Neural cell (in vitro differentiated cells): ENCODE data around the gene TBATA. TPM values are rescaled to one million over a fixed set of nuclear protein-coding genes. Genes with fewer than 3 reads are reported as not detected.

Experiments used
- H2AFZ ChIP-seq: fragments of 200-600, 300-800 bp; sonication (generic), shearing (Covaris generic); 2 replicates; pipeline ENCODE4 v1.6.0; 2014; ENCODE audit warnings: low read depth, mild to moderate bottlenecking, antibody characterized with exemption, low read length, moderate library complexity
- H3F3A ChIP-seq: fragments of 200-600 bp; shearing (Covaris generic); 2 replicates; pipeline ENCODE4 v1.6.1; 2016; ENCODE audit warnings: mild to moderate bottlenecking, moderate library complexity, mixed read lengths, antibody characterized with exemption, low read length; ENCODE audit not compliant: insufficient read depth, poor library complexity, severe bottlenecking
- H3K27ac ChIP-seq: fragments of 200-600, 300-800 bp; sonication (generic), shearing (Covaris generic); 2 replicates; pipeline ENCODE4 v1.5.1; 2014; ENCODE audit warnings: mild to moderate bottlenecking, low read length, moderate library complexity
- H3K27me3 ChIP-seq: fragments of 300-800, 200-600 bp; sonication (generic), shearing (Covaris generic); 2 replicates; pipeline ENCODE4 v1.6.0; 2014; ENCODE audit warnings: mild to moderate bottlenecking, low read depth, low read length, moderate library complexity; ENCODE audit not compliant: insufficient read depth
- H3K36me3 ChIP-seq: fragments of 300-800, 200-600 bp; sonication (generic), shearing (Covaris generic); 2 replicates; pipeline ENCODE4 v1.5.1; 2014; ENCODE audit warnings: mild to moderate bottlenecking, antibody characterized with exemption, low read length, moderate library complexity; ENCODE audit not compliant: insufficient read depth
- H3K4me2 ChIP-seq: fragments of 300-800, 200-600 bp; sonication (generic), shearing (Covaris generic); 2 replicates; pipeline ENCODE4 v1.6.0; 2014; ENCODE audit warnings: mild to moderate bottlenecking, low read length
- H3K4me3 ChIP-seq: fragments of 300-800, 200-600 bp; sonication (generic), shearing (Covaris generic); 2 replicates; pipeline ENCODE4 v1.5.1; 2014; ENCODE audit warnings: mild to moderate bottlenecking, low read length, moderate library complexity
- H3K79me2 ChIP-seq: fragments of 200-600 bp; shearing (Covaris generic); replicated peaks from 2 replicates; pipeline ENCODE4 v1.6.0; 2014; ENCODE audit warnings: mild to moderate bottlenecking, low read length, moderate library complexity; ENCODE audit not compliant: insufficient read depth
- H3K9ac ChIP-seq: fragments of 300-800, 200-600 bp; sonication (generic), shearing (Covaris generic); 2 replicates; pipeline ENCODE4 v1.6.1; 2016; ENCODE audit warnings: mild to moderate bottlenecking, low read length, mixed read lengths
- H3K9me2 ChIP-seq: fragments of 200-600 bp; shearing (Covaris generic); 2 replicates; pipeline ENCODE4 v1.6.1; 2016; ENCODE audit warnings: mild to moderate bottlenecking, low read length, mixed read lengths; ENCODE audit not compliant: insufficient read depth
- H3K9me3 ChIP-seq: fragments of 200-600, 300-800 bp; sonication (generic), shearing (Covaris generic); 2 replicates; pipeline ENCODE4 v1.6.1; 2016; ENCODE audit warnings: mild to moderate bottlenecking, mixed run types, low read length, moderate library complexity, mixed read lengths
- H4K20me1 ChIP-seq: fragments of 200-600 bp; shearing (Covaris generic); 2 replicates; pipeline ENCODE4 v1.6.1; 2016; ENCODE audit warnings: mild to moderate bottlenecking, mixed run types; ENCODE audit not compliant: insufficient read depth
- CTCF ChIP-seq: fragments of 450-650 bp; IDR thresholded peaks from 2 replicates; pipeline ENCODE4 v1.5.1; 2014; ENCODE audit warnings: antibody characterized with exemption, mild to moderate bottlenecking, moderate library complexity; ENCODE audit not compliant: poor library complexity, severe bottlenecking
- EP300 ChIP-seq: fragments of 450-650 bp; conservative IDR thresholded peaks from 2 replicates; pipeline ENCODE4 v1.6.1; 2014; ENCODE audit warnings: antibody characterized with exemption, mild to moderate bottlenecking, moderate library complexity; ENCODE audit not compliant: poor library complexity, severe bottlenecking
- EZH2 ChIP-seq: fragments of 200-600, 300-800 bp; shearing (Covaris generic), sonication (generic); IDR thresholded peaks from 2 replicates; pipeline ENCODE4 v1.6.1; 2014; ENCODE audit warnings: antibody characterized with exemption, low read length, borderline replicate concordance, mild to moderate bottlenecking; ENCODE audit not compliant: insufficient read depth, poor library complexity, severe bottlenecking
- MXI1 ChIP-seq: fragments of 450-650 bp; conservative IDR thresholded peaks from 2 replicates; pipeline ENCODE4 v1.6.1; 2014; ENCODE audit warnings: antibody characterized with exemption, mild to moderate bottlenecking; ENCODE audit not compliant: poor library complexity, severe bottlenecking
- POLR2AphosphoS5 ChIP-seq: IDR thresholded peaks from 2 replicates; pipeline ENCODE4 v1.6.1; 2012
- RAD21 ChIP-seq: fragments of 450-650 bp; conservative IDR thresholded peaks from 2 replicates; pipeline ENCODE4 v1.6.1; 2014; ENCODE audit warnings: antibody characterized with exemption, mild to moderate bottlenecking, moderate library complexity
- REST ChIP-seq: IDR thresholded peaks from 2 replicates; pipeline ENCODE4 v1.6.1; 2012; ENCODE audit warnings: borderline replicate concordance
- SMC3 ChIP-seq: fragments of 450-650 bp; conservative IDR thresholded peaks from 2 replicates; pipeline ENCODE4 v1.6.1; 2014; ENCODE audit warnings: antibody characterized with exemption, mild to moderate bottlenecking, moderate library complexity; ENCODE audit not compliant: poor library complexity
- TAF1 ChIP-seq: IDR thresholded peaks from 2 replicates; pipeline ENCODE4 v1.6.1; 2012; ENCODE audit warnings: low read depth
- polyA minus RNA-seq: library from RNA; depleted of rRNA, polyadenylated mRNA; stranded (reverse); fragments of >200 nt; gene quantifications from 2 replicates; pipeline ENCODE4 v1.2.3, GENCODE V29; 2014
- polyA plus RNA-seq: library from polyadenylated mRNA; depleted of rRNA; stranded (reverse); fragments of >200 nt; gene quantifications from 2 replicates; pipeline ENCODE4 v1.2.3, GENCODE V29; 2014

Gene TBATA
- polyA plus RNA-seq = not detected in 2 replicates
- not detected in 2 replicates for polyA minus RNA-seq

- Histone ChIP-seq H3K27ac (no peak within 1 kb of the TSS), H3K36me3 (no peaks in the 10 kb centered on the region), H3F3A (no peaks in the 10 kb centered on the region), H3K27me3 (no peaks in the 10 kb centered on the region), H3K9me3 (no peaks in the 10 kb centered on the region), H2AFZ (no peak within 1 kb of the TSS), H3K4me2 (no peak within 1 kb of the TSS), H4K20me1 (no peaks in the 10 kb centered on the region), H3K79me2 (no peaks in the 10 kb centered on the region), H3K4me3 (no peak within 1 kb of the TSS), H3K9ac (no peak within 1 kb of the TSS), H3K9me2 (no peaks in the 10 kb centered on the region)
- TF ChIP-seq MXI1 = no peak
- no peak for TF ChIP-seq POLR2AphosphoS5
- TF ChIP-seq RAD21 = no peak
- TF ChIP-seq EZH2 = no peak
- no peak for TF ChIP-seq TAF1
- no peak for TF ChIP-seq REST
- no peak for TF ChIP-seq EP300
- TF ChIP-seq SMC3 = no peak
- TF ChIP-seq CTCF = no peak
These were observed at the start of gene TBATA for GRCh38 chr10:70785190-70785589. Gene TBATA, minus strand, starts transcription at chr10:70785377. Its CDS starts 1,998 bp downstream, at chr10:70783379.

- H3K27me3 ChIP-seq = no peaks in the 10 kb centered on the region
- H3K79me2 ChIP-seq = peaks cover 9% of the 10 kb centered on the region
- TF ChIP-seq EZH2 (no peak), MXI1 (no peak), SMC3 (no peak), EP300 (no peak), POLR2AphosphoS5 (no peak), RAD21 (no peak), TAF1 (no peak), CTCF (no peak), REST (no peak)
- no peaks in the 10 kb centered on the region for H3K9me3 ChIP-seq
- H4K20me1 ChIP-seq = no peaks in the 10 kb centered on the region
- H3F3A ChIP-seq = no peaks in the 10 kb centered on the region
- no peaks in the 10 kb centered on the region for H3K9me2 ChIP-seq
- H3K4me3 ChIP-seq = no peak overlapping the region
- no peak overlapping the region for H2AFZ ChIP-seq
- no peak overlapping the region for H3K9ac ChIP-seq
- H3K4me2 ChIP-seq = no peak overlapping the region
- H3K27ac ChIP-seq = no peak overlapping the region
- H3K36me3 ChIP-seq = no peaks in the 10 kb centered on the region
These were observed 49.4 kb upstream of the TBATA start for GRCh38 chr10:70834441-70835151.
